NCI-H1092 (cell line): Measurements from ENCODE around the gene KCNIP4.
"Not testable (repeated sequence)": the region's sequence is repeated elsewhere in the genome, so short reads cannot be mapped to it uniquely, and the experiment has no call there.

ENCODE experiments used
- DNase-seq: peaks from one replicate; lab custom pipeline; 2025; lab: John Stamatoyannopoulos, UW

Gene KCNIP4

GRCh38 chr4:20760053-20760452 is 1188.5 kb downstream of the KCNIP4 start:
- no peak for DNase-seq

- DNase-seq, result no peak
Observed at GRCh38 chr4:20754036-20754435, 1194.5 kb downstream of the KCNIP4 start.

GRCh38 chr4:20752641-20753040 is 1195.9 kb downstream of the KCNIP4 start:
- DNase-seq, result no peak

- not testable (repeated sequence) for DNase-seq
Observed at GRCh38 chr4:20746000-20746399, 1202.6 kb downstream of the KCNIP4 start.

GRCh38 chr4:20735931-20736330 is 1212.6 kb downstream of the KCNIP4 start:
- DNase-seq, result no peak

- no peak for DNase-seq
Observed at GRCh38 chr4:20724915-20725314, 1223.7 kb downstream of the KCNIP4 start.

- DNase-seq, result no peak
Observed at GRCh38 chr4:20723463-20723862, 1225.1 kb downstream of the KCNIP4 start.

GRCh38 chr4:20723019-20723418 is 1225.6 kb downstream of the KCNIP4 start:
- no peak for DNase-seq

GRCh38 chr4:20711335-20711734 is 1237.2 kb downstream of the KCNIP4 start:
- no peak for DNase-seq

GRCh38 chr4:20700007-20700761 is 1248.4 kb downstream of the KCNIP4 start, which contains the start of gene PACRGL:
Gene PACRGL (plus strand): TSS chr4:20700458. CDS start chr4:20704482, 4,024 bp downstream.
- DNase-seq, result peak; percentile 97

- DNase-seq, result no peak
Observed at GRCh38 chr4:20698820-20699219, 1249.8 kb downstream of the KCNIP4 start.

- DNase-seq, result no peak
Observed at GRCh38 chr4:20698382-20698781, 1250.2 kb downstream of the KCNIP4 start.

- DNase-seq, result no peak
Observed at GRCh38 chr4:20696815-20697214, 1251.8 kb downstream of the KCNIP4 start.

- DNase-seq, result no peak
Observed at GRCh38 chr4:20687864-20688263, 1260.7 kb downstream of the KCNIP4 start.

GRCh38 chr4:20684852-20685763 is 1263.5 kb downstream of the KCNIP4 start:
- peak; percentile 42 for DNase-seq

- DNase-seq, result no peak
Observed at GRCh38 chr4:20683766-20684165, 1264.8 kb downstream of the KCNIP4 start.

GRCh38 chr4:20682853-20683252 is 1265.7 kb downstream of the KCNIP4 start:
- no peak for DNase-seq

GRCh38 chr4:20681271-20681670 is 1267.3 kb downstream of the KCNIP4 start:
- DNase-seq, result no peak

- no peak for DNase-seq
Observed at GRCh38 chr4:20680736-20681135, 1267.8 kb downstream of the KCNIP4 start.

GRCh38 chr4:20679951-20680350 is 1268.6 kb downstream of the KCNIP4 start:
- no peak for DNase-seq
